Right lung (tissue), 10 donors: Measurements from ENCODE around the gene PANX3. TPM values are rescaled to one million over a fixed set of nuclear protein-coding genes. Genes with fewer than 3 reads are reported as not detected.
A peak's percentile ranks its signal among the peaks of the same experiment; 100 is the strongest.
"Not testable (repeated sequence)": the region's sequence is repeated elsewhere in the genome, so short reads cannot be mapped to it uniquely, and the experiment has no call there.

Source experiments
- DNase-seq, 2 donors: peaks; one replicate each; pipeline ENCODE4 v3.0.0-alpha.2; 2013
- long read RNA-seq, 8 donors: transcript quantifications; one replicate each; lab custom pipeline, GENCODE V29; 2026
- polyA plus RNA-seq, 5 donors: library from polyadenylated mRNA; unstranded; fragments of 120-200 nt; gene quantifications; one replicate each; pipeline versions ENCODE4 v1.2.1 to v1.2.3, GENCODE V29; 2013; ENCODE audit warnings: inconsistent platforms in 1 of 5, low replicate concordance in 1 of 5; ENCODE audit not compliant: insufficient read length in 5 of 5, insufficient read depth in 1 of 5

Gene PANX3, protein sequence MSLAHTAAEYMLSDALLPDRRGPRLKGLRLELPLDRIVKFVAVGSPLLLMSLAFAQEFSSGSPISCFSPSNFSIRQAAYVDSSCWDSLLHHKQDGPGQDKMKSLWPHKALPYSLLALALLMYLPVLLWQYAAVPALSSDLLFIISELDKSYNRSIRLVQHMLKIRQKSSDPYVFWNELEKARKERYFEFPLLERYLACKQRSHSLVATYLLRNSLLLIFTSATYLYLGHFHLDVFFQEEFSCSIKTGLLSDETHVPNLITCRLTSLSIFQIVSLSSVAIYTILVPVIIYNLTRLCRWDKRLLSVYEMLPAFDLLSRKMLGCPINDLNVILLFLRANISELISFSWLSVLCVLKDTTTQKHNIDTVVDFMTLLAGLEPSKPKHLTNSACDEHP
- polyA plus RNA-seq, result under 1 TPM in 1 of 5 donors, not detected in 4; 0.08 TPM
- long read RNA-seq, donor 1, result 0 reads
- long read RNA-seq, donor 2, result 0 reads
- long read RNA-seq, donor 3, result 0 reads
- long read RNA-seq, donor 4, result 0 reads
- long read RNA-seq, donor 5, result 0 reads
- long read RNA-seq, donor 6, result 0 reads
- long read RNA-seq, donor 7, result 0 reads
- long read RNA-seq, donor 8, result 0 reads

DNA sequence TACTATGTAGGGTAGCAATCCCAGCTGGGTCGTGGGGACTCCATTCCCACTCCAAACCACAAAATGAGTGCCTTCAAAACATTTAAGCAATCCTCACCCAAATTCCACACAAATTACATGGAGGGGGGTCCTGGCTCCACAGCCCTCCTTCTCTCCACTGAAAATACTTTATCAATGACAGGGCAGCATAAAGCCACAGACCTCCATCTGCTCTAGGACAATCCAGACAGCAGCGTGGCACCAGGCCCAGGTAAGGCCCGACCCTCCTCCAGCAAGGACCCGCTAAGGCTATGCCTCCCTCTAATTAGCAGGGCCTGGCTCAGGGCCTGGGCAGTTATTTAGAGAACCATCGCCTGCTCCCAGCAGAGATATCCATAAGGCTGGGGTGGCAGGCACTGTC is at the start of gene PANX3:
PANX3 (plus strand) TSS at position 365 of the 400 bp plus-strand sequence. CDS start 129 bp downstream, outside the sequence.
- no peak for DNase-seq

DNA sequence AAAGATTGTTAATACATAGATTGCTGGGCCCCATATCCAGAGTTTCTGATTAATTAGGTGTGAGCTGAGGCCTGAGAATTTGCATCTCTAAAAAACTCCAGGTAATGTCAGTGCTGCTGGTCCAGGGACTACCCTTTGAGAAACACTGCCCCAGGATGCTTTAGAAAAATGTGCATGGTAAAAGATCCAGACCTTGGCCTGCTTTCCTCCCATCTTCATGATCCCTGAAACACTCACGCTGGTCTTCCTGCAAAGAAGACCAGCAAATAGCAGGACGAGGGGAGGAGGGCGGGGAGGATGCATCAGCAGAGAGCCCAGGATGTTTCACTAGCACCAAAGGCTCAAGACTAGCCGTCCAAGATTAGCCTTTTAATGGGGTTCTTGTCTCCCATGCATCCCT is 41.5 kb upstream of the PANX3 start, which contains the start of gene OR8A1:
OR8A1 (plus strand) TSS at position 301 of the 400 bp plus-strand sequence. CDS start 123 bp downstream, outside the sequence.
- no peak for DNase-seq

DNA sequence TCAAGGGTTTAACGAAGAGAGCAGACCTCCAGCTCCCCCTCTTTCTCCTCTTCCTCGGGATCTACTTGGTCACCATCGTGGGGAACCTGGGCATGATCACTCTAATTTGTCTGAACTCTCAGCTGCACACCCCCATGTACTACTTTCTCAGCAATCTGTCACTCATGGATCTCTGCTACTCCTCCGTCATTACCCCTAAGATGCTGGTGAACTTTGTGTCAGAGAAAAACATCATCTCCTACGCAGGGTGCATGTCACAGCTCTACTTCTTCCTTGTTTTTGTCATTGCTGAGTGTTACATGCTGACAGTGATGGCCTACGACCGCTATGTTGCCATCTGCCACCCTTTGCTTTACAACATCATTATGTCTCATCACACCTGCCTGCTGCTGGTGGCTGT is 41.1 kb upstream of the PANX3 start:
- DNase-seq, result no peak

DNA sequence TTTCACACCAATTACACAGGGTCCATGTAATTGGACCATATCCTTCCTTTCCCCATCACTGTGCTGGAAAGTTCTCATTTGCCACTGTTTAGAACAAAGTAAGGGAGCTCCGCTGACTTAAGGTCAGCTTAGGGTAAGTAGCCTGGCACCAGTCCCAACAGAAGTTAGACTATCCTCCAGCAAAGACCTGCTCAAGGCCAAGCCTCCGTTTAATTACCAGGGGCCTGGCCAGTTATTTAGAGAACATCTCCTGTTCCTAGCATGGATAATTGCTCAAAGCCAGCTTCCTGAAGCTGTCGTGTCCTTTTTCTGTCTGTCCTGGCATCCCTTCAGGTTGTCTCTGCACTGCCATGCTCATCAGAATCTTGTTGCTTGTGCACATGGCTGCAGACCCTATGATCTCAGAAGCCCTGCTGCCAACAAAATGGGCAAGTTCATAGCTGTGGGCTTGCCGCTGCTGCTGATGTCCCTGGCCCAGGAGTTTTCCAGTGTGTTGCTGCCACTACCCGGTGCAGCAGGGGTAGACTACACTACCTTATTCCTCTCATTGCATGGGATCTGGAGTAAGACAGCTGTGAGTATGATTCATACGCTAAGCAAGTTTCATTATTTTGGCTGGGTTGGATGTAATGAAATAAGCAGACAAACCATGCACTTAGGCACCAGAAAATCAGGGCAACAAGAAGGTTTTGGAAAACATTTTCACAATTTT is 33.4 kb upstream of the PANX3 start:
- no peak for DNase-seq

DNA sequence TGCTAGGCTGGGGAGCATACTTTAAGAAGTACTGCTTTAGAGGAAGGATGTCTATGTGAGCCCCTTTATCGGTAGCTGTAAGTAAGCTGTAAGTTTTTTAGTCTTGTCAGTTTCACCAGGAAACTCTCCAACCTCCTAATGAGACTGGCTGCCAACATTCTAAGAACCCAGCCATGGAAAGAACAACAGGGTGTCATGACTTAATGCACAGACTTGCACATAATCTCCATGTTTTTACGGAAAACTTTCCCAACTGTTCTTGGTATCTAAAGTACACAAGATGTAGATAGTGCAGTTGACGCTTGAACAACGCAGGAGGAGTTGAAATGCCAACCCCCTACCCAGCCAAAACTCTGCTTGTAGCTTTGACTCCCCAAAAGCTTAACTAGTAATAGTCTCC is 32.5 kb upstream of the PANX3 start:
- no peak for DNase-seq

DNA sequence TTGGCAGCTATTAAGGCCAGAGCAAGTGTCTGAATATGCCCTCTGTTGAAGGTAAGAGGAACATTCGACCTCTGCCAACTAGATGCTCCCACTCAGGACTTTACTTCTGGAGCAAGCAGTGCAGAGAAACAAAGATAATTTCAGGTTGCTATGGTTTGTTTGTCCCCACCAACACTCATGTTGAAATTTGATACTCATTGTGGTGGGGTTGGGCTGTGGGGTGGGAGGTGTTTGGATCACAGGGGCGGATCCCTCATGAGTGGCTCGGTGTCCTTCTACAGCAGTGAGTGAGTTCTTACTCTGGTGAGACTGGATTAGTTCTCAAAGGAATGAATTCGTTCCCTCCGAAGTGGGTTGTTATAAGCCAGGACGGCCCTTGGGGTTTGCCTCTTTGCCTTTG is 29.4 kb upstream of the PANX3 start:
- no peak for DNase-seq

DNA sequence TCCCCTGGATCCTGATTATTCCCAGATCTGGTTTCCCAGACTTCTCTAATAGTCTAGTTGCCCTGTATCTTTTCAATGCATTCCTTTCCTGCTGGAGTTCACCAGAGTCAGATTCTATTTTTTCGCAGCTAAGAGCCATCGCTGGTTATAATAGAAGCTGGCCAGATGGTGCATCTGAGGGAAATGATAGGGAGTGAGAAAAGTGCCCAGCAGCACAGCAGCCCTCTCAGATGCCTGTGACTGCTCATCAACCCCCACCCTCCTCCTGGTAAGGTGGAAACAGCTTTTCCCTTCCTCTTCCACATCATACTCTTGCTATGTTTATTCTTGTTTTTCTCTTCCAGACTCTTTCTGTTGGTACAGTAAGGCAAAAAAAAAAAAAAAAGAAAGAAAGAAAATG is 28.7 kb upstream of the PANX3 start:
- no peak for DNase-seq

DNA sequence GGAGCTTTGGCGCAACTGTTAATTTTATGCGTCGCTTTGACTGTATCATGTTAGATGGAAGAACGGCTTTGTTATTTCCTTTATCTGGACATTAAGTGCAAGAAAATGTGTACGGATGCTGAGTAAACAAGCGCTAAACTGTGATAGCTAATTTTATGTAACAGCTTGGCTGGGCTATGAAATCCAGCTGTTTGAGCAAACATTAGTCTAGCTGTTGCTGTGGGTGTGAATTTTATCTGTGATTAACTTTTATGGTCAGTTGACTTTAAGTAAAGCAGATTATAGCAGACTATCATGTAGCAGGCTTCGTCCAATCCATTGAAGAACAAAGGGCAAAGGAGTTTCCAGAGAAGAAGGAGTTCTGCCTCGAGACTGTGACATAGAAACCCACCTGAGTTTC is 27.4 kb upstream of the PANX3 start:
- DNase-seq, result no peak

DNA sequence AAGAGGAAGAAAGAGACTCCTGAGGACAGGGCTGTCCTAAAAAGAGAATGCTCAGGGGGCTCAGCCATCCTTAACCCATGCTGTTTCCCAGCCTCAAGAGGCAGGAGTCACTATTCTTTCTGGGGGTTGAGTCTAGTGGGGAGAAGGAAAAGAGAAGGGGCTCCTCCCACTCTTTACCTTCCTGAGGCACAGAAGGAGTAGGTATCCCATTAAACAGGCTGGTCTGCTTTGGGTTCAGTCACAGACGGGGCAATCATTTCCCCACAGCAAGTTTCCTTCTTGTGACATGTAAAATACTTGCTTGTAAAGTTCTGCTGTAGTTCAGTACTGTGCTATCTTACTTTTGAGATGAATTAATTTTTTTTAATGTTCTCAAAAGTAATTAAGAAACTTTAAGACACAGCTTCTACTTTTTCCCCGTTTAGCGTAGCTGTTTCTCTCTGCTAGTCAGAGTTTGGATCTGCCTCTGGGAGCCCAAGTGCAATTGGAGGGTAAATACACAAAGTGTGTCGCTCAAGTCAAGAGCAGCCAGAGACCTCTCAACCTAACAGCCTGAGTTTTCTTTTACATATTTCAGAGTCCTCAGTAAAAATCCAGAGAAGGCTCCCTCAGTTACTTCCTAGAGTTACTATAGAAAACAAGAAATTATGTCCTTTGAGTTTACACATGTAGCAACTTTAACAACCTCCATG is 26.4 kb upstream of the PANX3 start:
- DNase-seq, result peak in 1 of 2 donors; percentile 19

DNA sequence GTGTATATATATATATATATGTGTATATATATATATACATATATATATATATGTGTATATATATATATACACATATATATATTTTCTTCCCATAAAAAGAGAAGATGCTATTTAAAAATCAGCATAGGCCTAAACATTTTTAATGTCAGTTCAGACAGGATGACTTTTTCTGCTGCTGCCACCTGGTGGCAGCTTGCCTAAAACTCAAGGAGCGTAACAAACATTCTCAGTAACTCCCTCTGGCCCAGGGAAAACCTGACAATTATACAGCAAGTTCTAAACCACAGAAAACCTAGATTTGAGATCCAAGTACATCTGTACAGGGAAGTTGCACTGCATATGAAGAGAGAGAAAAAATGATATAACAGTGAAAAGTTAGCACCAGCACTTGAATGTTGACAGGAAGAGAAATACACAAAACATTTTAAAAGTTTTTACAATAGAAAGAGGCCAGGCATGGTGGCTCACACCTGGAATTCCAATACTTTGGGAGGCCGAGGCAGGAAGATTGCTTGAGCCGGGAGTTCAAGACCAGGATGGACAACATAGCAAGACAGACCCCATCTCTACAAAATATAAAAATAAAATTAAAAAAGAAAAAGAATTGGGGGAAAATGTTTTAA is 24.9 kb upstream of the PANX3 start:
- peak; percentile 34 to 49 for DNase-seq

DNA sequence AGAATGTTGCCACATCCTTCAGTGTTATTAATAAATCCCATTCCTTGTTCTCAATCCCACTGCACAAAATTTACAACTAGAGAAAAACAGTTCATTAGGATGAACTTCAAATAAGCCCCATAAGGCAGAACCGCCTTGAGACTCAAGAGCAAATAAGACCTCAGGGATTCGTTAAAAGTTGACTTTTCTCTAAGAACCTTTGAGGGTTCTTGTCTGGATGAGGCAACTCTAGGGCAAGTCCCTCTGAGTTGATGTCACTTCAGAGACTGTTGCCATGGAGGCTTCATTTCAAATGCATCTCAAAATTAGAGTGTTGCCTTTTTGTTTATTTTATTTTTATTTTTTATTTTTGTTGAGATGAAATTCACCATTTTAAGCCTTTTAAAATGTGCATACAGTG is 19.8 kb upstream of the PANX3 start:
- DNase-seq, result no peak

DNA sequence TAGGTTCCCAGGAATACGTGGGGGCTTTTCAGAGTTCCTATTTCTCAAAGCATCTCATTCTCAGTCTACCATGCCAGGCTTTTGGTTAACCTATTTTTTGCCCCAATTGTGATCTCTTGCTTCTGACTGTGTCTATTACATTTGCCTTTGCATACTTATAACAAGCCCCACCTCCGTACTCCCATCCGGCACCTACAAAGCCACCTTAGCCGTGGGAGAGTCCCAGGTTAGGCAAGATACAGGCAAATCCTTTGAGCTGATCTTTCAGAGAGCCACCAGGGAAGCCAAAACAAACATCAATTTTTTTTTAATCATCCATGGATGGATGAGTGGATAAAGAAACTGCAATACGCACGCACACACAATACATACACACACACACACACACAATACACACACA is 18.6 kb upstream of the PANX3 start:
- no peak for DNase-seq

DNA sequence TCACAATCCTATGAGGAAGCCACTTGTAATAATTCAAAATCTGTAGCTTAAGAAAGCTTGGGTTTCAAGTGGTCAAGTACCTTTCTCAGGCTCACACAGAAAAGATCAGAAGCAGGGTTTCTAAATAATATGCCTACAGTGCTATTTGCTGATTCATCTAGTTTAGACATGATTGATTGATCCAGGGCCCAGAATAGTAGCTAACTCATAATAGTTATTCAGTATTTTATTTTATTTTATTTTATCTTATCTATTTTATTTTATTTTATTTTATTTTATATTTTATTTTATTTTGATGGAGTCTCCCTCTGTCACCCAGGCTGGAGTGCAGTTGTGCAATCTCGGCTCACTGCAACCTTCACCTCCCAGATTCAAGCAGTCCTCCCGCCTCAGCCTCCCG is 15.9 kb upstream of the PANX3 start:
- DNase-seq, result no peak

DNA sequence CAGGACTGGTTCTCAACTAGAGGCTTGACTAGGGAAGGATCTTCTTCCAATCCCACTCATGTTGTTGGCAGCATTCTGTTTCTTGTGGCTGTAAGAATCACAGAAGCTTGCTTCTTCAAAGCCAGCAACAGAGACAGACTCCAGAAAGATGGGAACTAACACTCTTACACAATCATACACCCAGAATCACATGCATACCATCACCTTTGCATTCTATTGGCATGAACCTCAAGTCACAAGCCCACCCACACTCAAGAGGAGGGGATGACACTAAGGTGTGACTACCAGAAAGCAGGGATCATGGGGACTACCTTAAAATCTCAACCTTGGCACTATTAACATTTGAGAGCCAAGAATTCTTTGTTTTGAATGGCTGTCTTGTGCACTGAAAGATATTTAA is 13.6 kb upstream of the PANX3 start:
- no peak for DNase-seq

DNA sequence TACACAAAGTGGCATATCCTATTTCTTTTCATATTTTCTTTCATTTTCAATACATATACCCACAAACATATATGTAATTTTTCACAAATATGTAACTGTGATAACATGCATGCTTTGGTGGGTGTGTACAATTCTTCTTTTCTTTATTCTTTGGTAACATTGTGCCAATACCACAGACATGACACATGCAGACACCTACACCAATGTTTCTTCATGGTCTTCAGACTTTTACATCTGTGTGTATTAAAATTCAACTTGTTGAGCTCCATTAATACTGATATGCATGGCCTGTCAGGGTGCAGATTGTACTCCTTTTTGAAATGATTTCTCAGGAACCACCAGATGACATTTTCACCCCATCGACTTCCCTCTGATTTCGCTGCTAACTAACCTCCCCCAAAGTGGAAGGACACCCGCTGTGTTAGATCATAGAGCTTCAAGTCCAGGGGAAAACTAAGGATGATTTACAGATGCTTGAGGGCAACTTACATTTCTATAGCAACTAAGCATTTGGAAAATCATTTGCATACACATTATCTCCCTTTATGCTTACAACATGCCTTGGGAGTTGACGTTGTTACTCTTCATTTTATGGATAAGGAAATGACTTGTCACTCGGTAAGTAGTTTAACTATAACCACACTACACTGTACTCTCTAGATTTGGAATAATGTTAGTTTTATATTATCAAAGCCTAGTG is 10.5 kb upstream of the PANX3 start:
- no peak for DNase-seq

DNA sequence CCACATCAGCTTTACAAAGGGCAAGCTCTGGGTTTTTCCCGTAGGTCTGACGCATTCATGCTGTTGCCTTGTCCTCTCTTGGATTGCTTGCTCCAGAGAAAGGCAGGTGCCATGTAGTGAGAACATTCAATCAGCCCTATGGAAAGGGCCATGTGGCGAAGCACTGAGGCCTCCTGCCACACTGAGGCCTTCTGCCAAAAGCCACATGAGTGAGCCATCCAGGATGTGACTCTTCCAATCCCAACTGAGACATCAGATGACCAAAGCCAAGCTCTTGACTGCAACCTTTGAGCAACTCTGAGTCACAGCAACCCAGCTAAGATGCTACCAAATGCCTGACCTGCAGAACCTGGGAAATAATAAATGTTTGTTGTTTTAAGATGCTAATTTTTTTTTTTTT is 9.0 kb upstream of the PANX3 start:
- no peak for DNase-seq

DNA sequence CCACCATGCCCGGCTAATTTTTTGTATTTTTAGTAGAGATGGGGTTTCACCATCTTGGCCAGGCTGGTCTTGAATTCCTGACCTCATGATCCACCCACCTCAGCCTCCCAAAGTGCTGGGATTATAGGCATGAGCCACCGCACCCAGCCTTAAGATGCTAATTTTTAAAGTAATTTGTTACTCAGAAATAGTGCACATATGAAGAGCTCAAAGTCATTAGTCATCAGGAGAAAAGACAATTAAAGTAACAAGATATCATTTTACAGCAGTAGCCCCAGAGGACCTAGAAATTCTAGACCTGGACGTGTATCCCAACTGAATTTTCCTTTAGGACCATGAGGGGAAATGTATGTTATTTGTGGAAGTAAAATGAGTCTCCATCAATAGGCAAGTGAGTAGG is 8.5 kb upstream of the PANX3 start:
- not testable (repeated sequence) for DNase-seq

DNA sequence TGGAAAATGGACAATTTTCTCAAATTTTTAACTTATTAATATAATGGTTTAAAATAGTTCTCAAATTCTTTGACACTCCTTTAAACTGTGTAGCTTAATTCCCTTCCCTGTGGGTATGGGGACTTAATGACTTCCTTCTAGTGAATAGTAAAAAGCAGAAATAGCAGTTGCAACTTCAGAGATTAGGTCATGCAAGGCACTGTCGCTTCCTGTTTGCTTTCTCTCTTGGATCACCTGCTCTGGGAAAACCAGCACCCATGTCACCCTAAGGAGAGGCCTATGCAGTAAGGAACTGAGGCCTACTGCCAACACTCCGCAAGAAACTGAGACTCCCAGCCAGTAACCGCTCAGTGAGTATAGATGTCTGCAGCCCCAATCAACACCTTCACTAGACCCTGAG is 5.5 kb upstream of the PANX3 start:
- DNase-seq, result no peak

DNA sequence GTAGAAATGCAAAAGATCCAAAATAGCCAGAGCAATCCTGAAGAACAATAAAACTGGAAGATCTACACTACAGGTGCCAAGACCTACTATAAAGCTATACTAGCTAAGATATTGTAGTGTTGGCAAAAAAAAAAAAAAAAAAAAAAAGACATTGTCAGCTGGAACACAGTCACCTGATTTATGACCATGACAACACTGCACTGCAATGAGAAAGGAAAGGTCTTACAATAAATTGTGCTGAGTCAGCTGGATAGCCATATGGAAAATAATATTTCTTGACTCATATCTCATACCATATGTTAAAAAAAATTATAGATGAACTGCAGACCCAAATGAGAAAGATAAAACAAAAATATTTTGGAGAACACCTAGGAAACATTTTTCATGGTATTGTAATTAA is 3.1 kb upstream of the PANX3 start:
- no peak for DNase-seq

DNA sequence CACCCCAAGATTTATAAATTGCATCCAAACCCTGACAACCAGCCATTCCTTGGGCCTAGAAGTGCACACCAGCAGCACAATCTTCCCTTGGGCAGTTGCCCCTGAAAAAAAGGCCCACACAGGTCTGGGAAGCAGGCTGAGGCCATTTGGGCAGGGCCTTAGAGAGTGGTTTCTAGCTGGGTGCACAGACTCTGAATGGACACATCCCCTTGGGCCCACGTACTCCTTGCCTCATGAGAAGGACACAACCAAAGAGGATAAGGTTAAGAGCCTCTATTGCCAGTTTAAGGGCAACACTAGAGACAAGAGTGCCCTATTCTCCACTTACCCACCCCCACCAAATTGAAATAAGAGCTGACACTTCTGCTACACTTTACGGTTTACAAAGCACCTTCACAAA is 933 bp upstream of the PANX3 start:
- no peak for DNase-seq

DNA sequence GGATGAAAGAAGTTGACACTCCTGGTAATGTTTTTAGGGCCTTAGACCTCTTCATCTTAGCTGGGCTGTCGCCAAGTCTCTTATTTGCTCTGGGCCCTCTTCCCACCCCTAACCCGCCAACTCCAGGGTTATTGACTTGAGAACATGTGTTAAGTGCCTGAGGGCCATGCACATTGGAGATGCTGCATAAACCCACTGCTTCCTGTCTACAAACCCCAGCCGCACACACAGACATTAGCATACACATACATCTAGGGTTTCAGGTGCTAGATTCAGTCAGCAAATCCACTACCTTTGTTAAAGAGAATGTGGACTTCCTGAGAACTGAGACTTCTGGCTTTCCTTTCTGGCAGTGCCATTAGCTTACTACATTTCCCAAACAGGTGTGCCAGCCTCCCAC is 817 bp downstream of the PANX3 start:
- DNase-seq, result no peak
